A549 (cell line): ENCODE measurements around the gene POLRMT. TPM values are rescaled to one million over a fixed set of nuclear protein-coding genes. Genes with fewer than 3 reads are reported as not detected.

Experiments
- ATAC-seq, 2 experiments: fragments of 200-7000 bp in 1 of 2; fragments of >200 bp in 1 of 2; cut with Nextera tagmentation in 1 of 2; cut with Tn5 transposase in 1 of 2; 3 replicates each; pipeline versions ENCODE4 v1.8.0 to v1.9.1; 2018 to 2020; ENCODE audit warnings: mild to moderate bottlenecking in 1 of 2, moderate library complexity in 1 of 2
- CTCF ChIA-PET: fragments of 300-600 bp; sonication (Branson Sonifier 250); formaldehyde crosslinking; extraction: SDS; loops from one replicate; lab custom pipeline; 2021; ENCODE audit warnings: antibody characterized with exemption, inconsistent platforms; lab: Yijun Ruan, JAX
- POLR2A ChIA-PET: fragments of 350-600 bp; formaldehyde crosslinking; extraction: SDS; loops from one replicate; lab custom pipeline; 2021; ENCODE audit warnings: antibody characterized with exemption, inconsistent platforms; lab: Yijun Ruan, JAX
- DNase-seq, 2 experiments: peaks; one replicate each; pipeline versions ENCODE4 v3.0.0 to v3.0.0-alpha.2; 2011 to 2016; ENCODE audit warnings: low read depth in 1 of 2, low spot score in 1 of 2
- FAIRE-seq: peaks from 2 replicates; lab custom pipeline; 2011; peaks lifted over from hg19 to GRCh38; lab: Jason Lieb, UNC
- H3K27ac ChIP-seq, 2 experiments: fragments of >200 bp; sonication (Bioruptor Twin); formaldehyde crosslinking; 3 replicates each; pipeline ENCODE4 v1.5.1; 2016 to 2017
- H3K4me1 ChIP-seq: fragments of >200 bp; sonication (Bioruptor Twin); formaldehyde crosslinking; 3 replicates; pipeline ENCODE4 v1.6.1; 2016
- H3K4me2 ChIP-seq: fragments of >200 bp; sonication (Bioruptor Twin); formaldehyde crosslinking; 3 replicates; pipeline ENCODE4 v1.6.1; 2016
- H3K4me3 ChIP-seq: fragments of >200 bp; sonication (Bioruptor Twin); formaldehyde crosslinking; 3 replicates; pipeline ENCODE4 v1.5.1; 2016
- H3K9me3 ChIP-seq: fragments of >200 bp; sonication (Bioruptor Twin); formaldehyde crosslinking; 3 replicates; pipeline ENCODE4 v1.6.1; 2016
- ATOH8 ChIP-seq: fragments of 250-450 bp; sonication (Bioruptor Pico); IDR thresholded peaks from 2 replicates; pipeline ENCODE4 v1.5.0; 2020; ENCODE audit warnings: low read depth, mild to moderate bottlenecking, moderate library complexity
- ESRRA ChIP-seq: fragments of 150-350 bp; IDR thresholded peaks from 2 replicates; pipeline ENCODE4 v1.6.1; 2014; ENCODE audit warnings: mild to moderate bottlenecking, low read length, borderline replicate concordance
- FOSL2 ChIP-seq, 2 experiments: fragments of 450-650 bp in 1 of 2; fragments of >200 bp in 1 of 2; sonication (Bioruptor Twin) in 1 of 2; formaldehyde crosslinking; IDR thresholded peaks; 2 replicates each; pipeline versions ENCODE4 v1.5.0 to v1.6.1; 2016 to 2020; ENCODE audit warnings: mild to moderate bottlenecking in 1 of 2, moderate library complexity in 1 of 2
- HEYL ChIP-seq: fragments of 250-450 bp; sonication (Bioruptor Pico); IDR thresholded peaks from 2 replicates; pipeline ENCODE4 v1.8.0; 2021; ENCODE audit warnings: mild to moderate bottlenecking, moderate library complexity
- HMGXB4 ChIP-seq: fragments of 250-450 bp; sonication (Bioruptor Pico); IDR thresholded peaks from 2 replicates; pipeline ENCODE4 v1.5.0; 2021; ENCODE audit warnings: mild to moderate bottlenecking, moderate library complexity, borderline replicate concordance
- HOXA7 ChIP-seq: fragments of 250-450 bp; sonication (Bioruptor Pico); IDR thresholded peaks from 2 replicates; pipeline ENCODE4 v1.5.0; 2020; ENCODE audit warnings: mild to moderate bottlenecking, moderate library complexity
- HOXB5 ChIP-seq: fragments of 250-450 bp; sonication (Bioruptor Pico); IDR thresholded peaks from 2 replicates; pipeline ENCODE4 v1.5.0; 2020; ENCODE audit warnings: mild to moderate bottlenecking, moderate library complexity
- JUN ChIP-seq, 2 experiments: fragments of >200 bp; sonication (Bioruptor Twin); formaldehyde crosslinking; IDR thresholded peaks; 2 replicates in 1 of 2; 3 replicates in 1 of 2; pipeline ENCODE4 v1.6.1; 2016 to 2017
- JUNB ChIP-seq: fragments of >200 bp; sonication (Bioruptor Twin); formaldehyde crosslinking; IDR thresholded peaks from 2 replicates; pipeline ENCODE4 v1.6.1; 2016
- MAFK ChIP-seq: fragments of 450-650 bp; IDR thresholded peaks from 2 replicates; pipeline ENCODE4 v1.6.1; 2014; ENCODE audit not compliant: partially characterized antibody
- MAX ChIP-seq: IDR thresholded peaks from 2 replicates; pipeline ENCODE4 v1.6.1; 2012
- MAZ ChIP-seq: fragments of 150-350 bp; IDR thresholded peaks from 2 replicates; pipeline ENCODE4 v1.6.1; 2014; ENCODE audit warnings: antibody characterized with exemption, low read depth, low read length, borderline replicate concordance
- NFE2L2 ChIP-seq: fragments of 150-350 bp; conservative IDR thresholded peaks from 2 replicates; pipeline ENCODE4 v1.6.1; 2014; ENCODE audit warnings: low read length
- NPAS2 ChIP-seq: fragments of 250-450 bp; sonication (Bioruptor Pico); IDR thresholded peaks from 2 replicates; pipeline ENCODE4 v1.8.0; 2022; ENCODE audit warnings: mild to moderate bottlenecking, moderate library complexity, borderline replicate concordance
- NR3C1 ChIP-seq: fragments of >200 bp; sonication (Bioruptor Twin); formaldehyde crosslinking; IDR thresholded peaks from 3 replicates; pipeline ENCODE4 v1.6.1; 2017
- PHF8 ChIP-seq: fragments of 200-600 bp; sonication (generic); IDR thresholded peaks from 2 replicates; pipeline ENCODE4 v1.6.1; 2016; ENCODE audit warnings: low read depth, mild to moderate bottlenecking, antibody characterized with exemption, moderate library complexity, borderline replicate concordance
- RARB ChIP-seq: fragments of 250-450 bp; sonication (Bioruptor Pico); IDR thresholded peaks from 2 replicates; pipeline ENCODE4 v1.8.0; 2021; ENCODE audit warnings: mild to moderate bottlenecking, moderate library complexity
- RNF2 ChIP-seq: fragments of 200-600 bp; sonication (generic); IDR thresholded peaks from 2 replicates; pipeline ENCODE4 v1.6.1; 2016; ENCODE audit warnings: low read depth, mild to moderate bottlenecking, antibody characterized with exemption, moderate library complexity, borderline replicate concordance
- ZC3H11A ChIP-seq: fragments of 450-650 bp; IDR thresholded peaks from 2 replicates; pipeline ENCODE4 v1.6.1; 2014; ENCODE audit warnings: antibody characterized with exemption, mild to moderate bottlenecking
- WGBS: methylation state at CpG from one replicate; pipeline ENCODE4 v1.1.6; 2017; ENCODE audit errors: missing lambda C conversion rate; 5-methylcytosine and 5-hydroxymethylcytosine counted together
- polyA plus RNA-seq, 4 experiments: library from polyadenylated mRNA; depleted of rRNA in 3 of 4; stranded (reverse); fragments of >200 nt; fragmentation: RNase III in 1 of 4; extraction: RNeasy Plus Mini Kit Qiagen cat#74134 plus additional on column Dnase treatment in 1 of 4; gene quantifications; 2 replicates in 3 of 4; 3 replicates in 1 of 4; pipeline ENCODE4 v1.2.3, GENCODE V29; 2011 to 2017

POLRMT gene
- polyA plus RNA-seq, 2 of the 4 experiments (the other 2 are of a cell fraction) = 41.9 to 68.8 TPM

- ChIA-PET POLR2A (no interaction called here), CTCF (interaction anchor here (1.0 kb wide), 1 partner anchor 74 kb away, joined by 4 read pairs; no protein-coding TSS in a partner anchor)
- Histone ChIP-seq H3K9me3 (no peaks in the 10 kb centered on the region), H3K27ac (peak overlapping the region; percentile 99 to 100)
- no peak for DNase-seq
- no peak for FAIRE-seq
- TF ChIP-seq MAFK (no peak), HEYL (no peak), HOXA7 (CRISPR knock-in tag) (no peak), RNF2 (no peak), NPAS2 (no peak), ZC3H11A (no peak), RARB (CRISPR knock-in tag) (no peak), MAX (no peak)
- TF ChIP-seq, all 56 proteins: peak for 0
- peak overlapping the region; percentile 100 for H3K4me3 ChIP-seq
- peaks cover 24% of the 10 kb centered on the region; the same call in 2 of the 3 replicates for H3K4me1 ChIP-seq
- 20% methylated on average over 22 of the region's 31 CpGs for WGBS
- 0 out of 6 replicates have a peak, but pooled peaks of 1 of the 2 experiments have one; percentile 6 for ATAC-seq
- peak overlapping the region; percentile 98 for H3K4me2 ChIP-seq
Observed at GRCh38 chr19:661427-662196, 28.3 kb upstream of the POLRMT start.

- ChIA-PET CTCF (interaction anchor here (1.0 kb wide), 1 partner anchor 74 kb away, joined by 4 read pairs; no protein-coding TSS in a partner anchor), POLR2A (no interaction called here)
- 63% methylated on average over 12 of the region's 20 CpGs for WGBS
- Histone ChIP-seq H3K4me3 (peak overlapping the region; percentile 100), H3K4me1 (peaks cover 24% of the 10 kb centered on the region; the same call in 2 of the 3 replicates), H3K9me3 (no peaks in the 10 kb centered on the region), H3K27ac (peak overlapping the region; percentile 99 to 100; a peak in 5 of 6 replicates), H3K4me2 (peak overlapping the region; percentile 98)
- no peak for ATAC-seq
- no peak for DNase-seq
- TF ChIP-seq MAZ (no peak), HOXB5 (CRISPR knock-in tag) (no peak)
- no peak for FAIRE-seq
Observed at GRCh38 chr19:660793-661426, 27.6 kb upstream of the POLRMT start.

- WGBS = 79% methylated on average over 15 of the region's 50 CpGs
- H3K4me1 ChIP-seq = peaks cover 15% of the 10 kb centered on the region; the same call in 2 of the 3 replicates
- TF ChIP-seq ESRRA = no peak
- no peak for TF ChIP-seq JUNB
- TF ChIP-seq ATOH8 (CRISPR knock-in tag) = no peak
- no peak for TF ChIP-seq HMGXB4 (CRISPR knock-in tag)
- no peak for TF ChIP-seq PHF8
- TF ChIP-seq NR3C1 = no peak
- no peak for TF ChIP-seq JUN (IDR thresholded peaks at IDR 0.05)
- no peak for TF ChIP-seq FOSL2 (IDR thresholded peaks at IDR 0.05)
- no peak for TF ChIP-seq FOSL2 (CRISPR knock-in tag; IDR thresholded peaks at IDR 0.05)
- no peak for TF ChIP-seq RNF2
- no peak for TF ChIP-seq MAX
- no peak for TF ChIP-seq NFE2L2
- TF ChIP-seq, all 56 proteins: peak for 0
- DNase-seq = no peak
- H3K4me2 ChIP-seq = no peak overlapping the region
- CTCF ChIA-PET = interaction anchor here (0.6 to 2.6 kb wide), 3 partner anchors 21 to 582 kb away, joined by 3 to 8 read pairs (median 5); partner anchors contain the start of gene ATP5F1D
- no peaks in the 10 kb centered on the region for H3K9me3 ChIP-seq
- H3K4me3 ChIP-seq = no peak overlapping the region
- POLR2A ChIA-PET = no interaction called here
- FAIRE-seq = no peak
- no peak for ATAC-seq
- no peak overlapping the region; a peak in 1 of 6 replicates for H3K27ac ChIP-seq
Observed at GRCh38 chr19:658916-659839, 25.8 kb upstream of the POLRMT start.
